ENCODE data around the gene COX19. TPM values are rescaled to one million over a fixed set of nuclear protein-coding genes. Genes with fewer than 3 reads are reported as not detected.
A peak's percentile ranks its signal among the peaks of the same experiment; 100 is the strongest.

Gene COX19
- total and polyA plus RNA-seq, 2 donors from 2014 or later = 4.8 to 14.7 TPM

GRCh38 chr7:999941-1000935 is 24.9 kb upstream of the COX19 start:
- Histone ChIP-seq H3K4me1 (ENCODE audit: control insufficient read depth in 2 of 3, insufficient read depth in 2 of 3, low read depth in 1 of 3, low read length in 3 of 3) (no peaks in the 10 kb centered on the region), H3K36me3 (ENCODE audit: control insufficient read depth in 2 of 3, insufficient read depth in 3 of 3, low read length in 3 of 3) (no peaks in the 10 kb centered on the region), H3K9ac (ENCODE audit: low read length in 3 of 3) (no peak overlapping the region), H3K27ac (ENCODE audit: low read depth in 2 of 2, low read length in 2 of 2) (no peak overlapping the region), H3K4me3 (ENCODE audit: low read length in 3 of 3) (no peak overlapping the region), H3K27me3 (ENCODE audit: control insufficient read depth, insufficient read depth, low read length) (no peaks in the 10 kb centered on the region), H3K9me3 (ENCODE audit: control insufficient read depth in 2 of 3, insufficient read depth in 1 of 3, low read length in 3 of 3) (no peaks in the 10 kb centered on the region)
- DNase-seq (peak in 1 of 5 donors; percentile 42), FAIRE-seq (no peak)
- no peak for TF ChIP-seq CTCF (IDR thresholded peaks at IDR 0.05; ENCODE audit: borderline replicate concordance, extremely low read depth, insufficient read depth)
- intact Hi-C loops (cut with DNase I) = loop anchor here (10.0 kb wide), 1 partner anchor 175 kb away; no protein-coding TSS in a partner anchor

DNA sequence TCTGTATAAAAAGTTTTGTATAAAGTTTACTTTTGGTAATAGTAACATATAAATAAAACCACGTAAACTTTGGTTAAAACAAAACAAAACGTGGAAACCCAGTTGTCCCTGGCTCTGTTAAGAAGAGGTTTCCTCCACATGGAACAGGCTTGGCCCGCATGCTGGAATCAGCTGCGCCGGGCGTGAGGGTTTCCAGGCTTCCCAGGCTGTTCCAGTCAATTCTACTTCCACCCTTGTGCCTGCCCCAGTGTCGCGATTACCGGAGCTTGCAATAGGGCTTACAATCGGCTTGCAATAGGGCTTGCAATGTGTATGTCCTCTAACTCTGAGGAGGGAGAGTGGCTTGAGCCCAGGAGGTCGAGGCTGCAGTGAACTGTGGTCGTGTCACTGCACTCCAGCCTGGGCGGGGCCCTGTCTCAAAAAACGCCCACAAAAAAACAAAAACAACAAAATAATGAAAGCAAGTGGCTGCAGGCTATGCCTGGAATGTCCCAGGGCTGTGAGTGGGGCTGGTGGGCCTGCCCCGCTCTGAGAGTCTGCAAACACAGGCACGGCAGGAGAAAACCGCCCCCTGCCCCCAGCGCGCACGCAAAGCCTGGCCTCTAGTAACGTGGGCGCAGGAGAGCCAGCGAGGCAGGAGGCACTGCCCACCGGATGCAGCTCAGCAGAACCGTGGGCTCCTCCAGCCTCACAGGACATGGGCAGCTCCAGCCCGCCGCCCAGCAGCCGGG is 24.0 kb upstream of the COX19 start:
- TF ChIP-seq CTCF (IDR thresholded peaks at IDR 0.05; ENCODE audit: borderline replicate concordance, extremely low read depth, insufficient read depth) = no peak
- H3K27ac ChIP-seq (ENCODE audit: low read depth in 2 of 2, low read length in 2 of 2) = no peak overlapping the region
- no peak for DNase-seq
- H3K27me3 ChIP-seq (ENCODE audit: control insufficient read depth, insufficient read depth, low read length) = no peaks in the 10 kb centered on the region
- H3K4me1 ChIP-seq (ENCODE audit: control insufficient read depth in 2 of 3, insufficient read depth in 2 of 3, low read depth in 1 of 3, low read length in 3 of 3) = no peaks in the 10 kb centered on the region
- no peak overlapping the region for H3K4me3 ChIP-seq (ENCODE audit: low read length in 3 of 3)
- H3K36me3 ChIP-seq (ENCODE audit: control insufficient read depth in 2 of 3, insufficient read depth in 3 of 3, low read length in 3 of 3) = no peaks in the 10 kb centered on the region
- no peak overlapping the region for H3K9ac ChIP-seq (ENCODE audit: low read length in 3 of 3)
- intact Hi-C loops (cut with DNase I) = loop anchor here (10.0 kb wide), 1 partner anchor 175 kb away; no protein-coding TSS in a partner anchor
- H3K9me3 ChIP-seq (ENCODE audit: control insufficient read depth in 2 of 3, insufficient read depth in 1 of 3, low read length in 3 of 3) = no peaks in the 10 kb centered on the region
- no peak for FAIRE-seq

DNA sequence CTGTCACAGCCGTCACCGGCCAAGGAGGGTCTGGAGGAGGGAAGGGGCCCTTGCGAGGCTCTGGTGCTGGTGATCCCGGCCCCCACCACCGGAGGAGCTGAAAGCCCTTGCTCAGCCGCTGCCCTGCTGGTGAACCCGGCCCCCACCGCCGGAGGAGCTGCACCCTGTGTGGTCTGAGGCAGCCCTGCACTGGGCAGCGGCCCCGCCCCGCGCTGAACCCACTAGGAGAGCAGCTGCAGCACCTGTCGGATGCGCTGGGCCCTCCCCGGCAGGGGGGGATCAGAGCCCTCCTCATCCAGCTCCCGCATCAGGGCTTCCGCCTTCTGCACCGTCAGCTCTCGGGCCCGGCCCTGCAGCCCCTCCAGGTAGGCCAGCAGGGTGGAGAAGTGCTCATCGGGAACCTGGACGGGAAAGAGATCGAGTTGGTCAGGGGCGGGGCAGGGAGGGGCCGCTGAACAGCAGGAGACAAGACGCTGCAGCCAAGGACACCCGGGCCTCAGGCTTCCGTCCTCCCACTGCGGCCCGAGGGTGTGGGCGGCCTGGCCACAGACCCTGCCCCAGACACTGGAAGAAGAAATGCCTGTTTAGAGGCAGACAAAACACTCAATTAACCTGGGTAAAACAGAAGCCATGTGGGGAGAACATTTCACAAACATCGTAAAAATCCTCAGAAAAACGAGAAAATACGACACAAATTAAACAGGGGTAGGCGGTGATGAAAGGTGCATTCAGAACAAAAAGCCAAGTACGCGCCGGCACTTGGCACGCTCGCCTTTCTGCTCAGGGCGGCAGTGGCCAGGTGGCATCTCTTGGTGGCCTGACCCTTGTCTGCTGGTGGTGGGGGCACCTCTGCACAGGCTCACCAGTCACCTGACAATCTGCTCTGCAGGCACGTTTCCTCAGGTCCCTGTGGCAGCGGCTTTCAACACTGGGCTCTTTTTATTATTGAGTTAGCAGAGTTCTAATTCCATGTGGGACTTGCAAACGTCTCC is 22.4 kb upstream of the COX19 start:
- H3K9ac ChIP-seq (ENCODE audit: low read length in 3 of 3) = no peak overlapping the region
- H3K4me1 ChIP-seq (ENCODE audit: control insufficient read depth in 2 of 3, insufficient read depth in 2 of 3, low read depth in 1 of 3, low read length in 3 of 3) = peaks cover 0 to 2% (median 0%) of the 10 kb centered on the region in 3 donors
- DNase-seq (peak in 2 of 5 donors; percentile 70 to 83), FAIRE-seq (no peak)
- TF ChIP-seq CTCF (IDR thresholded peaks at IDR 0.05; ENCODE audit: borderline replicate concordance, extremely low read depth, insufficient read depth) = no peak
- intact Hi-C loops (cut with DNase I) = loop anchor here (10.0 kb wide), 1 partner anchor 177 kb away; no protein-coding TSS in a partner anchor
- H3K36me3 ChIP-seq (ENCODE audit: control insufficient read depth in 2 of 3, insufficient read depth in 3 of 3, low read length in 3 of 3) = no peaks in the 10 kb centered on the region
- H3K27ac ChIP-seq (ENCODE audit: low read depth in 2 of 2, low read length in 2 of 2) = no peak overlapping the region
- no peaks in the 10 kb centered on the region for H3K27me3 ChIP-seq (ENCODE audit: control insufficient read depth, insufficient read depth, low read length)
- H3K4me3 ChIP-seq (ENCODE audit: low read length in 3 of 3) = no peak overlapping the region
- H3K9me3 ChIP-seq (ENCODE audit: control insufficient read depth in 2 of 3, insufficient read depth in 1 of 3, low read length in 3 of 3) = no peaks in the 10 kb centered on the region

All from kidney (tissue), 14 donors.